Smooth muscle cell of the umbilical artery (primary cell): Measurements from ENCODE around the gene PCDHB7. TPM values are rescaled to one million over a fixed set of nuclear protein-coding genes. Genes with fewer than 3 reads are reported as not detected.

ENCODE experiments used
- total RNA-seq: library from RNA; depleted of rRNA; stranded (reverse); fragments of >200 nt; gene quantifications from 2 replicates; pipeline ENCODE4 v1.2.3, GENCODE V29; 2014

The PCDHB7 gene
- 0.18 and 0.89 TPM in 2 replicates for total RNA-seq

DNA sequence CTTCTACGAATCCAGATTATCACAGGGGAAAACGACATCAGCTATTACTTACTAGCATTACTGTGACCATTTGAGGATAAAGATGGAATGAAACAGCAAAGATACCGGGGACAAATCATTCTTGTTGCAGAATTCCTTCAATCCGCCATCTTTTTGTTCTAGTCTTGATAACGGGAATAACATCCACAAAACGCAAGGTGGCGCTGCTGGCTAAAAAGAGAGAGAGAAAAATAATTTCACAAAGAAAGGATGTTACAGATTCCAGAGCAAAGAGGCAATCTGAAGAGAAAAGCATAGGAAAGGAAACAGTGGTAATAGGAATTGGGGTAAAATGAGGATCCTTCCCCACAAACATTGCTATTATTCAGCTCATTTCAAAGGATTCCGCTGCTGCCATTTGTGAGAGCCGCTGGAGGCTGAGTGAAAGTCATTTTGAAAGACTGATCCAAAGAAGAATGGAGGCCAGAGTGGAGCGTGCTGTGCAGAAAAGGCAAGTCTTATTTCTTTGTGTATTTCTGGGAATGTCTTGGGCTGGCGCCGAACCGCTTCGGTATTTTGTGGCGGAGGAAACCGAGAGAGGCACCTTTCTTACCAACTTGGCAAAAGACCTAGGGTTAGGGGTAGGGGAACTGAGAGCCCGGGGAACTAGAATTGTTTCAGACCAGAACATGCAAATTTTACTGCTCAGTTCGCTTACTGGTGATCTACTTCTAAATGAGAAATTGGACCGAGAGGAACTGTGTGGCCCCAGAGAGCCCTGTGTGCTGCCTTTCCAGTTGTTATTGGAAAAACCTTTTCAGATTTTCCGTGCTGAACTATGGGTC is at the start of gene PCDHB7:
Gene PCDHB7 (plus strand): TSS at position 264 of the 824 bp plus-strand sequence. CDS start 192 bp downstream, at position 456.

DNA sequence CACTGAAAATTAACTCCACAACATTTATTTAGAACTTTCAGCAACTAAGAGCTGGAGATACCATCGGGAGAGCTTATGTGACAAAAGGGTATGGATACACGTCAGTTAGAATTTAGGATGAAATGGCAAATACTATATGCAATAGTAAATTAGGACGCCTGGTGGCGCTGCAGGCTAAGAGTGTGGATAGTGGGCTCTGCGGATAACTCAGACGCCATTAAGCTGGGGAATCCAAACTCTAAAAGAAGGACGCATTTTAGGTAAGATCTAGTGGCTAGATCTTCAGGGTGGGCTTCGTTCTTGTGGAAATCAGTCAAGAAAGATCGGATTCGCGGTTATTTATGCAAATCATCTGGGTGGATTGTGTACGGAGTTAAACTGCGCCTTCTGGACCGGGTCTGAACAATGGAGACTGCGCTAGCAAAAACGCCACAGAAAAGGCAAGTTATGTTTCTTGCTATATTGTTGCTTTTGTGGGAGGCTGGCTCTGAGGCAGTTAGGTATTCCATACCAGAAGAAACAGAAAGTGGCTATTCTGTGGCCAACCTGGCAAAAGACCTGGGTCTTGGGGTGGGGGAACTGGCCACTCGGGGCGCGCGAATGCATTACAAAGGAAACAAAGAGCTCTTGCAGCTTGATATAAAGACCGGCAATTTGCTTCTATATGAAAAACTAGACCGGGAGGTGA is 37.3 kb upstream of the PCDHB7 start, which contains the start of gene PCDHB5:
Gene PCDHB5 (plus strand): TSS at position 177 of the 688 bp plus-strand sequence. CDS start 229 bp downstream, at position 406.

GRCh38 chr5:141149812-141150211 is 22.6 kb upstream of the PCDHB7 start, which contains the start of gene PCDHB6:
TSS of gene PCDHB6 (plus strand) at chr5:141150057. CDS start at chr5:141150258, 201 bp downstream.

DNA sequence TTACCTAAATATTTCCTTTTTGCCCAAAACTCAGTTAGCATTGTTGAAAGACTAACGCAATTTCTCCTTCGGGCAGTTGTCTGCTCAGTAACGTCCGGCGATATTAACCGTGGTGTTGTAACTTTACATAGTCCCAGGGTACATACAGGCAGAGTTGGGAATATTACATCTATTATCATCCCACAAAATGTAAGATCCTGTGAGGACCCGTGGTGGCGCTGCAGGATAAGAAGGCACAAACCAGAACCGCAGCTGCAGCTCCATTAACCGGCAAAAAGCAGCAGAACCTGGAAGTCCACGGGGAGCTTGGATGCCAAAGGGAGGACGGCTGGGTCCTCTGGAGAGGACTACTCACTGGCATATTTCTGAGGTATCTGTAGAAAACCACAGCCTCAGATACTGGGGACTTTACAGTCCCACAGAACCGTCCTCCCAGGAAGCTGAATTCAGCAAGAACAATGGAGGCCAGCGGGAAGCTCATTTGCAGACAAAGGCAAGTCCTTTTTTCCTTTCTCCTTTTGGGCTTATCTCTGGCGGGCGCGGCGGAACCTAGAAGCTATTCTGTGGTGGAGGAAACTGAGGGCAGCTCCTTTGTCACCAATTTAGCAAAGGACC is 5.2 kb downstream of the PCDHB7 start, which contains the start of gene PCDHB8:
Gene PCDHB8 (plus strand): TSS at position 214 of the 615 bp plus-strand sequence. CDS start 245 bp downstream, at position 459.

DNA sequence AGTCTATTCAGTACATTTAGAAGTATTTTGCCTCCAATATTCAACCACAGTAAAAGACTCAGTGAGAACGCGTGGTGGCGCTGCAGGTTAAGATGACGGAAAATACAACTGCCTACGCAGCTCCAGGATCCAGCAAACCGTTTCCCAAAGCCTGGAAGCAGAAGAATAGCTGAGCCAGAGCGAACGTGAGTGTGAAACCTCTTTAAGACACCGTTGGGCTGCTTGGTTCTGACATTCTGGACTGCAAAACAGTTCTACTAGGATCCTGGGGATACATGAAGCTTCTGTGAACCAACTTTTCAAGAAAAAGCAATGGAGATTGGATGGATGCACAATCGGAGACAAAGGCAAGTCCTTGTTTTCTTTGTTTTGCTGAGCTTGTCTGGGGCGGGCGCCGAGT is 9.8 kb downstream of the PCDHB7 start, which contains the start of gene PCDHB16:
Gene PCDHB16 (plus strand): TSS at position 140 of the 400 bp plus-strand sequence. CDS start 173 bp downstream, at position 313.

DNA sequence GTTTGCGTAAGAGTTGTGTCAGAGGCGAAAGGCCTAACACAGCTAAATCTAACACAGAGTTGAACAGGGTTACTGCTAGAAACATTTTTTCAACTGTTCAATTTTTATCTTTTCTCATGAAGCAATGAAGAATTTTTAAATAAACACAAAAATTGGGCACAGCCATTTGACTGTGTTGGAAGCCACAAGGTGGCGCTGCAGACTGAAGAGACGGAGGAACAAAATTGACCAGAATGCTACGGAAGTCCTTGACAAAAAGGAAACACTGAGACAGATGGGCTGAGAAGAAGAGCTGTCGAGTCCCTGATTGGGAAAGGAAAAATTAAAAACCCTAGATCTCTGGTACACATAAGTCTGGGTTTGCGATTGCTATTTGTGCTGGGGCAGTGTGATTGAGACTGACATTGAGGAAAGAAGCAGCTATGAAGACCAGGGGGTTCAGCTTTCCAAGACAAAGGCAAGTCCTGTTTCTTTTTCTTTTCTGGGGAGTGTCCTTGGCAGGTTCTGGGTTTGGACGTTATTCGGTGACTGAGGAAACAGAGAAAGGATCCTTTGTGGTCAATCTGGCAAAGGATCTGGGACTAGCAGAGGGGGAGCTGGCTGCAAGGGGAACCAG is 14.6 kb downstream of the PCDHB7 start, which contains the start of gene PCDHB9:
Gene PCDHB9 (plus strand): TSS at position 265 of the 616 bp plus-strand sequence. CDS start 158 bp downstream, at position 423.

DNA sequence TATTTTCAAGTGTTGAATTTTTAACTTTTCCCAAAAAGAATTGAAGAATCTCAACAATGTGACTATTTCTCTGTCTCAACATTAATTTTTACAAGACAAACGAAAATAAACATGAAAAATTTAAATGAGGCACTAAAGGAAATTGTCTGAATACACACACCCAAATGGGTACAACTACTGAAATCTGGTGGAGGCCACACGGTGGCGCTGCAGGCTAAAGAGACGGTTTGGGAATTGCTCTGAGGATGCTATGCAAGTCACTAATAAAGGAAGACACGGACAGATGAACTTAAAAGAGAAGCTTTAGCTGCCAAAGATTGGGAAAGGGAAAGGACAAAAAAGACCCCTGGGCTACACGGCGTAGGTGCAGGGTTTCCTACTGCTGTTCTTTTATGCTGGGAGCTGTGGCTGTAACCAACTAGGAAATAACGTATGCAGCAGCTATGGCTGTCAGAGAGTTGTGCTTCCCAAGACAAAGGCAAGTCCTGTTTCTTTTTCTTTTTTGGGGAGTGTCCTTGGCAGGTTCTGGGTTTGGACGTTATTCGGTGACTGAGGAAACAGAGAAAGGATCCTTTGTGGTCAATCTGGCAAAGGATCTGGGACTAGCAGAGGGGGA is 19.8 kb downstream of the PCDHB7 start, which contains the start of gene PCDHB10:
Gene PCDHB10 (plus strand): TSS at position 244 of the 616 bp plus-strand sequence. CDS start 200 bp downstream, at position 444.

DNA sequence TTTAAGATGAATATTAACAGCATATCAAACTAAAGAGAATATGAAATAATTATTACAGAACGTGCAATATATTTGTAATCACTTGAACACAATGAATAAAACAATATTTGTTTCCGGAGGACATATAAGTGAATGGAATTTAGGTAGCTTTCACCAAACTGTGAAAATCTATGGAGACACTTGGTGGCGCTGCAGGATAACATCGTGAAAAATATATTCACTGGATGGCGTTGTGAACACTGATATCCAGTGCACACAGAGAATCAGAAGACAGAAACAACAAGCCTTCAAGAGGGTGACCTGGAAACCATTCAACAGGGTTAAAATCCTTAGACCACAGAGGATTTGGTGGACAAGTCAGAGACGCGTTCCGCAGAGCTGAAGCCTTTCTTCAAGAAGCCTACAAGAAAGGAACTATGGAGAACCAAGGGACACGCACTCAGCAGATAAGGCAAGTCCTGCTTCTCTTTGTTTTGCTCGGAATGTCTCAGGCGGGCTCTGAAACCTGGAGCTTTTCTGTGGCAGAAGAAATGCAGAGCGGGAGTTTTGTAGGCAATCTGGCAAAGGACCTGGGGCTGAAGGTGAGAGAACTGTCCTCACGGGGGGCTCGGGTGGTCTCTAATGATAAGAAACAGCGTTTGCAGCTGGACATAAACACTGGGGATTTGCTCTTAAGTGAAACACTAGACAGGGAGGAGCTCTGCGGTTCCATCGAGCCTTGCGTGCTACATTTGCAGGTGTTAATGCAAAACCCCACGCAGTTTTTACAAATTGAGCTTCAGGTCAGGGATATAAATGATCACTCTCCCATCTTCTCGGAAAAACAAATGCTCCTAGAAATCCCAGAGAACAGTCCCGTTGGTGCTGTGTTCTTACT is 27.2 kb downstream of the PCDHB7 start, which contains the start of gene PCDHB11:
Gene PCDHB11 (plus strand): TSS at position 269 of the 877 bp plus-strand sequence. CDS start 148 bp downstream, at position 417.

DNA sequence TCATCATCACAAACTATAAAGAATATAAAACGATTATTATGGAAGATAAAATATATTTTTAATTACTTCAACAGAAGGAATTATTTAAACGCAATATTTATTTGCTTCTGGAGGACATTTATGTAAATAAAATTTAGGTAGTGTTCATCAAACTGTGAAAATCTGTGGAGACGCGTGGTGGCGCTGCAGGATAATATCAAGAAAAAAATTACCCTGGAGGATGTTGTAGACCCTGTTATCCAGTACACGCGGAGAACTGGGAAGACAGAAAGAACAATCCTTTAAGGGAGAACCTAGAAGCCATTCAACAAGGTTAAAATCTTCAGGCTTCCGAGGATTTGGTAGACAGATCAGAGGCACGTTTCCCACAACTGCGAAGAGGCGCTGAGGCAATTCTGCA is 36.0 kb downstream of the PCDHB7 start, which contains the start of gene PCDHB12:
Gene PCDHB12 (plus strand): TSS at position 242 of the 400 bp plus-strand sequence. CDS start 189 bp downstream, outside the sequence.

DNA sequence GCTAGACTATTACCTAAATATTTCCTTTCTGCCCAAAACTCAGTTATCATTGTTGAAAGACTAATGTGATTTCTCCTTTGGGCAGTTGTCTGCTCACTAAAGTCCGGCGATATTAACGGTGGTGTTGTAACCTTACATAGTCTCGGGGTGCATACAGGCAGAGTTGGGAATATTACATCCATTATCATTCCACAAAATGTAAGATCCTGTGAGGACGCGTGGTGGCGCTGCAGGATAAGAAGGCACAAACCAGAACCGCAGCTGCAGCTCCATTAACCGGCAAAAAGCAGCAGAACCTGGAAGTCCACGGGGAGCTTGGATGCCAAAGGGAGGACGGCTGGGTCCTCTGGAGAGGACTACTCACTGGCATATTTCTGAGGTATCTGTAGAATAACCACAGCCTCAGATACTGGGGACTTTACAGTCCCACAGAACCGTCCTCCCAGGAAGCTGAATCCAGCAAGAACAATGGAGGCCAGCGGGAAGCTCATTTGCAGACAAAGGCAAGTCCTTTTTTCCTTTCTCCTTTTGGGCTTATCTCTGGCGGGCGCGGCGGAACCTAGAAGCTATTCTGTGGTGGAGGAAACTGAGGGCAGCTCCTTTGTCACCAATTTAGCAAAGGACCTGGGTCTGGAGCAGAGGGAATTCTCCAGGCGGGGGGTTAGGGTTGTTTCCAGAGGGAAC is 41.4 kb downstream of the PCDHB7 start, which contains the start of gene PCDHB13:
Gene PCDHB13 (plus strand): TSS at position 264 of the 684 bp plus-strand sequence. CDS start 205 bp downstream, at position 469.

DNA sequence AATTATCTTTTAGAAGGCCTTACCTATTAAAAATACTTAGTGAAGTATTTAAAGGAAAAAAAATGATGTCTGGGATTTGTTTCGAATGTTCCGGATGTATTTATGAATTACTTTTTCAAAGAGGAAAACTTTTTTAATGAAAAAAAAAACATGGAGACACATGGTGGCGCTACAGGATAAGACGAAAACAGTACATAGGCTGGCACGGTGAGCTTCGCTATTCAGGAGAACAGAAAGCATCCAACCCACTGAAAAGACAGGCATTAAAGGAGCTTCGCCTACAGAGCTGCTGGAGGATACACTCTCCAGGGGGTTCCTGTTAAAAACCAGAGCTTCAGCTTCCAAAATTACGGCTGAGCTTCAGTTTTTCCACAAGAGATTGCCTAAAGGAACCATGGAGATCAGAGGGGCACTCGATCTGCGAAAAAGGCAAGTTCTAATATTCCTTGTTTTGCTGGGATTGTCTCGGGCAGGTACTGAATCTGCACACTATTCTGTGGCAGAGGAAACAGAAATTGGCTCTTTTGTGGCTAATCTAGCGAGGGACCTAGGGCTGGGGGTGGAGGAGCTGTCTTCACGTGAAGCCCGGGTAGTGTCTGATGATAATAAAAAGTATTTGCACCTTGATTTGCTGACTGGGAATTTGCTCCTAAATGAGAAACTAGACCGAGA is 50.8 kb downstream of the PCDHB7 start, which contains the start of gene PCDHB14:
Gene PCDHB14 (plus strand): TSS at position 232 of the 672 bp plus-strand sequence. CDS start 163 bp downstream, at position 395.

Other genes starting within 250 kb of the PCDHB7 start
- gene PCDHAC1, start 246.3 kb upstream of the PCDHB7 start, total RNA-seq: 0.09 and 0.30 TPM in 2 replicates
- gene PCDHAC2, start 206.2 kb upstream of the PCDHB7 start, total RNA-seq: 0.30 and 0.32 TPM in 2 replicates
- not detected in 2 replicates for gene PCDHB1, start 121.3 kb upstream of the PCDHB7 start, total RNA-seq
- 0.59 and 0.74 TPM in 2 replicates for gene PCDHB2, start 78.0 kb upstream of the PCDHB7 start, total RNA-seq
- gene PCDHB3, start 72.2 kb upstream of the PCDHB7 start, total RNA-seq: 0.09 and 0.30 TPM in 2 replicates
- gene PCDHB4, start 50.8 kb upstream of the PCDHB7 start, total RNA-seq: under 0.01 and 0.09 TPM in 2 replicates
- gene PCDHB5, start 37.4 kb upstream of the PCDHB7 start, total RNA-seq: 0.60 and 1.8 TPM in 2 replicates
- gene PCDHB6, start 22.6 kb upstream of the PCDHB7 start, total RNA-seq: 0.14 and 0.30 TPM in 2 replicates
- gene PCDHB8, start 5.1 kb downstream of the PCDHB7 start, total RNA-seq: 0.05 and 0.89 TPM in 2 replicates
- 0.09 and 0.30 TPM in 2 replicates for gene PCDHB16, start 9.7 kb downstream of the PCDHB7 start, total RNA-seq
- gene PCDHB9, start 14.5 kb downstream of the PCDHB7 start, total RNA-seq: 0.18 and 0.30 TPM in 2 replicates
- 0.42 and 0.59 TPM in 2 replicates for gene PCDHB10, start 19.7 kb downstream of the PCDHB7 start, total RNA-seq
- gene PCDHB11, start 27.0 kb downstream of the PCDHB7 start, total RNA-seq: 0.05 and 0.30 TPM in 2 replicates
- 0.05 and 0.30 TPM in 2 replicates for gene PCDHB12, start 36.1 kb downstream of the PCDHB7 start, total RNA-seq
- 0.28 and 0.89 TPM in 2 replicates for gene PCDHB13, start 41.3 kb downstream of the PCDHB7 start, total RNA-seq
- gene PCDHB14, start 50.7 kb downstream of the PCDHB7 start, total RNA-seq: 0.42 and 1.5 TPM in 2 replicates
- 0.28 and 0.59 TPM in 2 replicates for gene PCDHB15, start 72.8 kb downstream of the PCDHB7 start, total RNA-seq
- 0.28 and 0.30 TPM in 2 replicates for gene SLC25A2, start 131.4 kb downstream of the PCDHB7 start, total RNA-seq
- gene TAF7, start 148.1 kb downstream of the PCDHB7 start, total RNA-seq: 79.9 and 81.4 TPM in 2 replicates
- gene PCDHGA1, start 157.9 kb downstream of the PCDHB7 start, total RNA-seq: 0.69 and 0.89 TPM in 2 replicates
- gene PCDHGA2, start 166.1 kb downstream of the PCDHB7 start, total RNA-seq: 3.5 and 3.9 TPM in 2 replicates
- 1.6 and 2.1 TPM in 2 replicates for gene PCDHGA3, start 171.2 kb downstream of the PCDHB7 start, total RNA-seq
- gene PCDHGB1, start 177.5 kb downstream of the PCDHB7 start, total RNA-seq: 3.3 TPM in 2 replicates
- gene PCDHGA4, start 182.4 kb downstream of the PCDHB7 start, total RNA-seq: 5.8 and 6.5 TPM in 2 replicates
- gene PCDHGB2, start 187.3 kb downstream of the PCDHB7 start, total RNA-seq: 2.1 and 2.4 TPM in 2 replicates
- gene PCDHGA5, start 191.5 kb downstream of the PCDHB7 start, total RNA-seq: 0.89 and 0.92 TPM in 2 replicates
- 6.5 and 6.8 TPM in 2 replicates for gene PCDHGB3, start 197.6 kb downstream of the PCDHB7 start, total RNA-seq
- 3.2 and 4.2 TPM in 2 replicates for gene PCDHGA6, start 201.2 kb downstream of the PCDHB7 start, total RNA-seq
- gene PCDHGA7, start 210.1 kb downstream of the PCDHB7 start, total RNA-seq: 4.2 and 6.8 TPM in 2 replicates
- gene PCDHGB4, start 215.1 kb downstream of the PCDHB7 start, total RNA-seq: 25.5 and 27.3 TPM in 2 replicates
- 2.8 and 3.0 TPM in 2 replicates for gene PCDHGA8, start 220.0 kb downstream of the PCDHB7 start, total RNA-seq
- 30.9 and 34.3 TPM in 2 replicates for gene PCDHGB5, start 225.3 kb downstream of the PCDHB7 start, total RNA-seq
- 3.6 and 4.5 TPM in 2 replicates for gene PCDHGA9, start 230.1 kb downstream of the PCDHB7 start, total RNA-seq
- 2.4 and 2.8 TPM in 2 replicates for gene PCDHGB6, start 235.4 kb downstream of the PCDHB7 start, total RNA-seq
- gene PCDHGA10, start 240.3 kb downstream of the PCDHB7 start, total RNA-seq: 6.8 and 8.6 TPM in 2 replicates
- gene PCDHGB7, start 245.0 kb downstream of the PCDHB7 start, total RNA-seq: 8.3 and 10.1 TPM in 2 replicates
- 12.5 and 19.4 TPM in 2 replicates for gene PCDHGA11, start 248.4 kb downstream of the PCDHB7 start, total RNA-seq